Uterus (tissue), 2 donors: ENCODE data around the gene HES7.

ENCODE experiments used
- POLR2A ChIP-seq, 2 donors: fragments of 450-650 bp; IDR thresholded peaks; one replicate each; pipeline ENCODE4 v1.6.1; 2016; ENCODE audit warnings: antibody characterized with exemption in 2 of 2, mild to moderate bottlenecking in 1 of 2, moderate library complexity in 1 of 2
- TF ChIP-seq, protein P1 (sequence below), 4 experiments: fragments of 200-600 bp in 2 of 4; fragments of 450-650 bp in 2 of 4; sonication (generic) in 2 of 4; IDR thresholded peaks; one replicate each; pipeline ENCODE4 v1.5.1; 2016 to 2019; ENCODE audit warnings: antibody characterized with exemption in 4 of 4, mild to moderate bottlenecking in 2 of 4, moderate library complexity in 1 of 4

- TF ChIP-seq, protein P1, sequence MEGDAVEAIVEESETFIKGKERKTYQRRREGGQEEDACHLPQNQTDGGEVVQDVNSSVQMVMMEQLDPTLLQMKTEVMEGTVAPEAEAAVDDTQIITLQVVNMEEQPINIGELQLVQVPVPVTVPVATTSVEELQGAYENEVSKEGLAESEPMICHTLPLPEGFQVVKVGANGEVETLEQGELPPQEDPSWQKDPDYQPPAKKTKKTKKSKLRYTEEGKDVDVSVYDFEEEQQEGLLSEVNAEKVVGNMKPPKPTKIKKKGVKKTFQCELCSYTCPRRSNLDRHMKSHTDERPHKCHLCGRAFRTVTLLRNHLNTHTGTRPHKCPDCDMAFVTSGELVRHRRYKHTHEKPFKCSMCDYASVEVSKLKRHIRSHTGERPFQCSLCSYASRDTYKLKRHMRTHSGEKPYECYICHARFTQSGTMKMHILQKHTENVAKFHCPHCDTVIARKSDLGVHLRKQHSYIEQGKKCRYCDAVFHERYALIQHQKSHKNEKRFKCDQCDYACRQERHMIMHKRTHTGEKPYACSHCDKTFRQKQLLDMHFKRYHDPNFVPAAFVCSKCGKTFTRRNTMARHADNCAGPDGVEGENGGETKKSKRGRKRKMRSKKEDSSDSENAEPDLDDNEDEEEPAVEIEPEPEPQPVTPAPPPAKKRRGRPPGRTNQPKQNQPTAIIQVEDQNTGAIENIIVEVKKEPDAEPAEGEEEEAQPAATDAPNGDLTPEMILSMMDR (IDR thresholded peaks at IDR 0.05), result no peak
- no peak for TF ChIP-seq POLR2A (IDR thresholded peaks at IDR 0.05)
Measured at GRCh38 chr17:8155231-8155995, 31.5 kb upstream of the HES7 start.
